BJ (cell line): ENCODE measurements around the gene DKKL1. TPM values are rescaled to one million over a fixed set of nuclear protein-coding genes. Genes with fewer than 3 reads are reported as not detected.

ENCODE experiments used
- CTCF ChIA-PET: fragments of 350-600 bp; formaldehyde crosslinking; extraction: SDS; loops from one replicate; lab custom pipeline; 2021; ENCODE audit warnings: antibody characterized with exemption, inconsistent platforms; lab: Yijun Ruan, JAX
- POLR2A ChIA-PET: fragments of 300-600 bp; sonication (Branson Sonifier 250); formaldehyde crosslinking; extraction: SDS; loops from one replicate; lab custom pipeline; 2021; ENCODE audit warnings: antibody characterized with exemption; lab: Charles Lee
- DNase-seq: peaks from one replicate; pipeline ENCODE4 v3.0.0-alpha.2; 2011; ENCODE audit warnings: low read depth
- H3K27me3 ChIP-seq: 2 replicates; pipeline ENCODE4 v1.6.0; 2011; ENCODE audit warnings: low read length; ENCODE audit not compliant: control insufficient read depth, insufficient read depth
- H3K36me3 ChIP-seq: 2 replicates; pipeline ENCODE4 v1.5.1; 2011; ENCODE audit warnings: low read length; ENCODE audit not compliant: control insufficient read depth, insufficient read depth
- H3K4me3 ChIP-seq: 2 replicates; pipeline ENCODE4 v1.5.1; 2011; ENCODE audit warnings: low read depth, mild to moderate bottlenecking, control low read depth, low read length
- polyA plus RNA-seq: library from polyadenylated mRNA; depleted of rRNA; stranded (reverse); fragments of >200 nt; gene quantifications from 2 replicates; pipeline ENCODE4 v1.2.3, GENCODE V29; 2011
- TF ChIP-seq, protein P1 (sequence below): IDR thresholded peaks from 2 replicates; pipeline ENCODE4 v1.5.1; 2011; ENCODE audit warnings: low read depth, mild to moderate bottlenecking, control low read depth, inconsistent platforms, low read length, moderate library complexity; ENCODE audit not compliant: insufficient read depth

DKKL1 gene
- polyA plus RNA-seq, 1 experiment = 0.10 TPM

GRCh38 chr19:49419173-49419572, 55.5 kb downstream of the DKKL1 start:
- no peaks in the 10 kb centered on the region for H3K36me3 ChIP-seq
- ChIA-PET POLR2A (no interaction called here), CTCF (interaction anchor here (1.1 to 1.4 kb wide), 2 partner anchors 27 to 55 kb away, joined by 4 to 6 read pairs; partner anchors contain the start of gene FLT3LG)
- DNase-seq = no peak
- TF ChIP-seq, protein P1, sequence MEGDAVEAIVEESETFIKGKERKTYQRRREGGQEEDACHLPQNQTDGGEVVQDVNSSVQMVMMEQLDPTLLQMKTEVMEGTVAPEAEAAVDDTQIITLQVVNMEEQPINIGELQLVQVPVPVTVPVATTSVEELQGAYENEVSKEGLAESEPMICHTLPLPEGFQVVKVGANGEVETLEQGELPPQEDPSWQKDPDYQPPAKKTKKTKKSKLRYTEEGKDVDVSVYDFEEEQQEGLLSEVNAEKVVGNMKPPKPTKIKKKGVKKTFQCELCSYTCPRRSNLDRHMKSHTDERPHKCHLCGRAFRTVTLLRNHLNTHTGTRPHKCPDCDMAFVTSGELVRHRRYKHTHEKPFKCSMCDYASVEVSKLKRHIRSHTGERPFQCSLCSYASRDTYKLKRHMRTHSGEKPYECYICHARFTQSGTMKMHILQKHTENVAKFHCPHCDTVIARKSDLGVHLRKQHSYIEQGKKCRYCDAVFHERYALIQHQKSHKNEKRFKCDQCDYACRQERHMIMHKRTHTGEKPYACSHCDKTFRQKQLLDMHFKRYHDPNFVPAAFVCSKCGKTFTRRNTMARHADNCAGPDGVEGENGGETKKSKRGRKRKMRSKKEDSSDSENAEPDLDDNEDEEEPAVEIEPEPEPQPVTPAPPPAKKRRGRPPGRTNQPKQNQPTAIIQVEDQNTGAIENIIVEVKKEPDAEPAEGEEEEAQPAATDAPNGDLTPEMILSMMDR = no peak
- H3K27me3 ChIP-seq = peaks cover 54% of the 10 kb centered on the region
- no peak overlapping the region for H3K4me3 ChIP-seq

- ChIA-PET POLR2A (no interaction called here), CTCF (interaction anchor here (1.2 to 1.4 kb wide), 2 partner anchors 10 to 53 kb away, joined by 3 to 6 read pairs; partner anchors contain the start of gene FLT3LG)
- no peak for DNase-seq
- TF ChIP-seq, protein P1 = no peak
- Histone ChIP-seq H3K36me3 (no peaks in the 10 kb centered on the region), H3K4me3 (no peak overlapping the region), H3K27me3 (peaks cover 59% of the 10 kb centered on the region)
Measured at GRCh38 chr19:49420227-49420626, 56.5 kb downstream of the DKKL1 start.

GRCh38 chr19:49421039-49421877, 57.6 kb downstream of the DKKL1 start:
- CTCF ChIA-PET = interaction anchor here (1.2 kb wide), 1 partner anchor 9 kb away, joined by 3 read pairs; no protein-coding TSS in a partner anchor
- POLR2A ChIA-PET = no interaction called here
- no peak overlapping the region for H3K4me3 ChIP-seq
- no peak for DNase-seq
- H3K36me3 ChIP-seq = no peaks in the 10 kb centered on the region
- TF ChIP-seq, protein P1 = no peak
- H3K27me3 ChIP-seq = peaks cover 69% of the 10 kb centered on the region

GRCh38 chr19:49421878-49422202, 58.2 kb downstream of the DKKL1 start:
- no peak overlapping the region for H3K4me3 ChIP-seq
- TF ChIP-seq, protein P1 = no peak
- ChIA-PET CTCF (no interaction called here), POLR2A (no interaction called here)
- DNase-seq = no peak
- peaks cover 75% of the 10 kb centered on the region for H3K27me3 ChIP-seq
- no peaks in the 10 kb centered on the region for H3K36me3 ChIP-seq

DNA sequence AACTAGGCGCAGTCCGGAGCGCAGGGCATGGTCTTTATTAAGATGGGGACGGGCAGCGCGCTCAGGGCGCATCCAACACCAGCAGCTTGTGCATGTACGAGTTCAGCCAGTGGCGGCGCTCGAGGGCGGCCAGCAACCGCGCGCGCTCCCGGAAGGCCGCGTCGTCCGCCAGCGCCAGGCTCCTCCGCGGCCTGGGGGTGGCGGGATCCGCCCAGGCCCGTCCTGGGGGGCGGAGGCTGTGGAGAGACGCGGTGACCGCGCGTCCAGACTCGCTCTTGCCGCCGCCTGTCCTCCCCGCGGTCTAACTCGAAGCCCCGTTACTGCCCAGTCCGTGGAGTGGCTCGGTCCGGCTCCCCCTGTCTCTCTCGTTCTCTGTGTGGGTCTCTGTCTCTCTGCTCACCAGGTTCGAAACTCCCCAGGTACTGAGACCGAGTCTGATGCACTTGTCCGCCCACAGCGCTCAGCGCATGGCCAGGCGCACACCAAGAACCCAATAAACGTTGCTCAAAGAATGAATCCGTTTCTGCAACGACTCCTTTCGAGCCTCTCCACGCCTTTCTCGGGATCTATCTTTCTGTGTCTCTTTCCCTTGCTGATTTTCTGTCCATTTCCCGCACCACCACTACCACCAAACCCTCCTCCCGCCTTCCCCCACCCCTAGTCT, 58.9 kb downstream of the DKKL1 start:
- Histone ChIP-seq H3K4me3 (no peak overlapping the region), H3K27me3 (peaks cover 81% of the 10 kb centered on the region), H3K36me3 (no peaks in the 10 kb centered on the region)
- ChIA-PET POLR2A (no interaction called here), CTCF (no interaction called here)
- TF ChIP-seq, protein P1 = peak; percentile 36
- no peak for DNase-seq
